K562 (cell line): ENCODE results near the gene PIGB. TPM values are rescaled to one million over a fixed set of nuclear protein-coding genes. Genes with fewer than 3 reads are reported as not detected.

Experiments used
- ATF7 ChIP-seq: fragments of 450-650 bp; IDR thresholded peaks from 2 replicates; pipeline ENCODE4 v1.7.1; 2014; ENCODE audit warnings: mild to moderate bottlenecking, moderate library complexity
- BRF1 ChIP-seq: IDR thresholded peaks from 3 replicates; pipeline ENCODE4 v1.6.1; 2011; ENCODE audit warnings: borderline replicate concordance, mild to moderate bottlenecking; ENCODE audit not compliant: insufficient read length; ENCODE audit errors: extremely low read depth
- CCAR2 ChIP-seq: fragments of 200-400 bp; formaldehyde crosslinking; IDR thresholded peaks from 2 replicates; pipeline ENCODE4 v1.6.1; 2017; ENCODE audit warnings: mild to moderate bottlenecking, low read depth, low read length
- CXXC5 ChIP-seq: fragments of 250-450 bp; sonication (Bioruptor Pico); IDR thresholded peaks from 2 replicates; pipeline ENCODE4 v1.8.0; 2022; ENCODE audit warnings: inconsistent platforms, mild to moderate bottlenecking, moderate library complexity
- DPF2 ChIP-seq: fragments of 450-650 bp; IDR thresholded peaks from 2 replicates; pipeline ENCODE4 v1.6.1; 2016
- ESRRA ChIP-seq: fragments of 450-650 bp; IDR thresholded peaks from 2 replicates; pipeline ENCODE4 v1.6.1; 2014; ENCODE audit warnings: low read depth, mild to moderate bottlenecking, moderate library complexity, borderline replicate concordance
- FOXJ3 ChIP-seq: sonication (generic); formaldehyde crosslinking; IDR thresholded peaks from 2 replicates; pipeline ENCODE4 v1.4.0; 2020; ENCODE audit warnings: mild to moderate bottlenecking, missing genetic modification reagents
- FOXK2 ChIP-seq, 2 experiments: fragments of 450-650 bp; IDR thresholded peaks in 1 of 2; conservative IDR thresholded peaks in 1 of 2; 2 replicates each; pipeline ENCODE4 v1.6.1; 2016; ENCODE audit warnings: low read depth in 2 of 2, mild to moderate bottlenecking in 1 of 2
- NFE2L1 ChIP-seq: fragments of 450-650 bp; IDR thresholded peaks from 2 replicates; pipeline ENCODE4 v1.6.1; 2016; ENCODE audit warnings: missing genetic modification characterization, low read depth, mild to moderate bottlenecking, missing compliant biosample characterization, moderate library complexity, borderline replicate concordance
- NR2C1 ChIP-seq, 2 experiments: fragments of 450-650 bp; IDR thresholded peaks; 2 replicates each; pipeline ENCODE4 v1.6.1; 2017; ENCODE audit warnings: mild to moderate bottlenecking in 2 of 2, antibody characterized with exemption in 1 of 2, inconsistent platforms in 1 of 2, missing compliant biosample characterization in 1 of 2, missing genetic modification characterization in 1 of 2
- NRF1 ChIP-seq, 2 experiments: fragments of 450-650 bp; IDR thresholded peaks in 1 of 2; conservative IDR thresholded peaks in 1 of 2; 2 replicates each; pipeline ENCODE4 v1.6.1; 2014; ENCODE audit warnings: mild to moderate bottlenecking in 2 of 2
- OTX1 ChIP-seq: fragments of 450-650 bp; formaldehyde crosslinking; IDR thresholded peaks from 2 replicates; pipeline ENCODE4 v1.4.0; 2022; ENCODE audit warnings: mild to moderate bottlenecking
- PML ChIP-seq: IDR thresholded peaks from 2 replicates; pipeline ENCODE4 v1.6.1; 2012; ENCODE audit warnings: low read length, inconsistent platforms
- PTRF ChIP-seq: fragments of 450-650 bp; IDR thresholded peaks from 2 replicates; pipeline ENCODE4 v1.6.1; 2016; ENCODE audit warnings: mild to moderate bottlenecking, missing genetic modification characterization, missing compliant biosample characterization
- STAT5A ChIP-seq: IDR thresholded peaks from 2 replicates; pipeline ENCODE4 v1.6.1; 2012; ENCODE audit warnings: low read length, inconsistent platforms, borderline replicate concordance
- TCF7 ChIP-seq: sonication (generic); IDR thresholded peaks from 2 replicates; pipeline ENCODE4 v1.6.1; 2016; ENCODE audit warnings: antibody characterized with exemption, borderline replicate concordance
- TRIM28 ChIP-seq: fragments of 450-650 bp; IDR thresholded peaks from 2 replicates; pipeline ENCODE4 v1.6.1; 2017
- TSC22D4 ChIP-seq: fragments of 450-650 bp; IDR thresholded peaks from 2 replicates; pipeline ENCODE4 v1.6.1; 2016; ENCODE audit warnings: missing genetic modification characterization, missing biosample characterization, control low read depth
- ZNF316 ChIP-seq: fragments of 450-650 bp; IDR thresholded peaks from 2 replicates; pipeline ENCODE4 v1.6.1; 2016
- ZNF644 ChIP-seq: fragments of 200-800 bp; sonication (Bioruptor generic); IDR thresholded peaks from 2 replicates; pipeline ENCODE4 v1.6.1; 2016; ENCODE audit warnings: low read depth, missing genetic modification characterization, missing compliant biosample characterization
- polyA plus RNA-seq, 8 experiments: library from polyadenylated mRNA; depleted of rRNA in 4 of 8; stranded (reverse) in 5 of 8; unstranded in 3 of 8; fragments of >200 nt; fragmentation: Nextera tagmentation in 2 of 8; fragmentation: Illumina TruSeq in 1 of 8; extraction: Ambion mirVana in 2 of 8; extraction: Trizol in 1 of 8; gene quantifications; 2 replicates each; pipeline versions ENCODE4 v1.2.1 to v1.2.3, GENCODE V29; 2011 to 2014; ENCODE audit warnings: inconsistent platforms in 1 of 8, missing spikeins in 1 of 8
- total RNA-seq, 7 experiments: library from RNA; depleted of rRNA in 6 of 7; stranded (reverse); fragments of >200 nt in 6 of 7; fragmentation: Illumina TruSeq in 2 of 7; extraction: Trizol in 2 of 7; gene quantifications; 2 replicates each; pipeline versions ENCODE4 v1.2.1 to v1.2.3, GENCODE V29; 2011 to 2021; ENCODE audit warnings: low replicate concordance in 1 of 7
- TF ChIP-seq, protein P1 (sequence below): fragments of 450-650 bp; IDR thresholded peaks from 2 replicates; pipeline ENCODE4 v1.6.1; 2017; ENCODE audit warnings: antibody characterized with exemption
- TF ChIP-seq, protein P2 (sequence below): fragments of 200-800 bp; sonication (Bioruptor generic); IDR thresholded peaks from 2 replicates; pipeline ENCODE4 v1.6.1; 2017; ENCODE audit warnings: missing genetic modification characterization, missing compliant biosample characterization
- TF ChIP-seq, protein P3 (sequence below): fragments of 250-450 bp; sonication (Bioruptor Pico); IDR thresholded peaks from 2 replicates; pipeline ENCODE4 v1.6.1; 2021; ENCODE audit warnings: mild to moderate bottlenecking
- TF ChIP-seq, protein P4 (sequence below), 2 experiments: fragments of 450-650 bp; IDR thresholded peaks; 2 replicates each; pipeline ENCODE4 v1.6.1; 2016

Gene PIGB
- total and polyA plus RNA-seq, 9 of the 15 experiments (the other 6 are each of a cell fraction or from before 2014, with no cell fraction given) = 9.9 to 32.3 (median 18.2) TPM

DNA sequence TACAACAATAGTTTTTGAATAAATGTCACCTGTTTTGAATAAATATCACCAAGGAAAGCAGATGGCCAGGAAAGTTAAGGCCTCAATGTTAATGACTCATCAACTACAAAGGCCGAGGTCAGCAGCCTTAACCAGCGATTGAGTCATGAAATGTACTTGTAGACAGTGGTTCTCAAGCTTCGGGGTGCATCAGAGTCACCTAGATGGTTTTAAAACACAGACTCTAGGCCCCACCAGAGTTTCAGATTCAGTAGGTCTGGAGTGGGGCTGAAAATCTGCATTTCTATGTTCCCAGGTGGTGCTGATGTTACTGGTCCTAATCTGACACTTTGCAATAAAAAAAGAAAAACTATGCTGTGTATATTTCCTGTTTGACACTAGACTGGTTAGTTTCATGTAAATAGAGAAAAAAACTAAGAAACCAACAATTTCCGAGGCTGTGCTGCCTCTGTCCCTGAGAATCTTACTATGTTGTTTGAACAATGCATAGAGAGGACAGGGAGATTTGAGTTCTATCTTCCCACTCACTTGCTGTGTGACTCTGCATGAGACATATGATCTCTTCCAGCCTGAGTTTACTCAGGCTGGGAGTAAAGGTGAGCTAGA lies 39.2 kb upstream of the PIGB start (continued):
- TF ChIP-seq, protein P1, sequence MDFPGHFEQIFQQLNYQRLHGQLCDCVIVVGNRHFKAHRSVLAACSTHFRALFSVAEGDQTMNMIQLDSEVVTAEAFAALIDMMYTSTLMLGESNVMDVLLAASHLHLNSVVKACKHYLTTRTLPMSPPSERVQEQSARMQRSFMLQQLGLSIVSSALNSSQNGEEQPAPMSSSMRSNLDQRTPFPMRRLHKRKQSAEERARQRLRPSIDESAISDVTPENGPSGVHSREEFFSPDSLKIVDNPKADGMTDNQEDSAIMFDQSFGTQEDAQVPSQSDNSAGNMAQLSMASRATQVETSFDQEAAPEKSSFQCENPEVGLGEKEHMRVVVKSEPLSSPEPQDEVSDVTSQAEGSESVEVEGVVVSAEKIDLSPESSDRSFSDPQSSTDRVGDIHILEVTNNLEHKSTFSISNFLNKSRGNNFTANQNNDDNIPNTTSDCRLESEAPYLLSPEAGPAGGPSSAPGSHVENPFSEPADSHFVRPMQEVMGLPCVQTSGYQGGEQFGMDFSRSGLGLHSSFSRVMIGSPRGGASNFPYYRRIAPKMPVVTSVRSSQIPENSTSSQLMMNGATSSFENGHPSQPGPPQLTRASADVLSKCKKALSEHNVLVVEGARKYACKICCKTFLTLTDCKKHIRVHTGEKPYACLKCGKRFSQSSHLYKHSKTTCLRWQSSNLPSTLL = no peak
- peak in 1 of 2 experiments; percentile 24; a peak in 2 of 4 replicates for TF ChIP-seq FOXK2 (conservative IDR thresholded peaks at IDR 0.05 in 1 of 2, IDR thresholded peaks at IDR 0.05 in 1 of 2; ENCODE audit: low read depth in 2 of 2)
- TF ChIP-seq CXXC5 = peak; percentile 11; the same call in 1 of the 2 replicates
- peak; percentile 89 for TF ChIP-seq ATF7
- TF ChIP-seq, protein P2, sequence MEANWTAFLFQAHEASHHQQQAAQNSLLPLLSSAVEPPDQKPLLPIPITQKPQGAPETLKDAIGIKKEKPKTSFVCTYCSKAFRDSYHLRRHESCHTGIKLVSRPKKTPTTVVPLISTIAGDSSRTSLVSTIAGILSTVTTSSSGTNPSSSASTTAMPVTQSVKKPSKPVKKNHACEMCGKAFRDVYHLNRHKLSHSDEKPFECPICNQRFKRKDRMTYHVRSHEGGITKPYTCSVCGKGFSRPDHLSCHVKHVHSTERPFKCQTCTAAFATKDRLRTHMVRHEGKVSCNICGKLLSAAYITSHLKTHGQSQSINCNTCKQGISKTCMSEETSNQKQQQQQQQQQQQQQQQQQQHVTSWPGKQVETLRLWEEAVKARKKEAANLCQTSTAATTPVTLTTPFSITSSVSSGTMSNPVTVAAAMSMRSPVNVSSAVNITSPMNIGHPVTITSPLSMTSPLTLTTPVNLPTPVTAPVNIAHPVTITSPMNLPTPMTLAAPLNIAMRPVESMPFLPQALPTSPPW (CRISPR knock-in tag) = peak; percentile 40; the same call in 1 of the 2 replicates
- no peak for TF ChIP-seq CCAR2
- TF ChIP-seq, protein P3, sequence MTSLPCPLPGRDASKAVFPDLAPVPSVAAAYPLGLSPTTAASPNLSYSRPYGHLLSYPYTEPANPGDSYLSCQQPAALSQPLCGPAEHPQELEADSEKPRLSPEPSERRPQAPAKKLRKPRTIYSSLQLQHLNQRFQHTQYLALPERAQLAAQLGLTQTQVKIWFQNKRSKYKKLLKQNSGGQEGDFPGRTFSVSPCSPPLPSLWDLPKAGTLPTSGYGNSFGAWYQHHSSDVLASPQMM (CRISPR knock-in tag) = no peak
- TF ChIP-seq TRIM28 = 0 out of 2 replicates have a peak, but pooled peaks have one; percentile 51
- no peak for TF ChIP-seq NFE2L1 (tag)
- TF ChIP-seq, protein P4, sequence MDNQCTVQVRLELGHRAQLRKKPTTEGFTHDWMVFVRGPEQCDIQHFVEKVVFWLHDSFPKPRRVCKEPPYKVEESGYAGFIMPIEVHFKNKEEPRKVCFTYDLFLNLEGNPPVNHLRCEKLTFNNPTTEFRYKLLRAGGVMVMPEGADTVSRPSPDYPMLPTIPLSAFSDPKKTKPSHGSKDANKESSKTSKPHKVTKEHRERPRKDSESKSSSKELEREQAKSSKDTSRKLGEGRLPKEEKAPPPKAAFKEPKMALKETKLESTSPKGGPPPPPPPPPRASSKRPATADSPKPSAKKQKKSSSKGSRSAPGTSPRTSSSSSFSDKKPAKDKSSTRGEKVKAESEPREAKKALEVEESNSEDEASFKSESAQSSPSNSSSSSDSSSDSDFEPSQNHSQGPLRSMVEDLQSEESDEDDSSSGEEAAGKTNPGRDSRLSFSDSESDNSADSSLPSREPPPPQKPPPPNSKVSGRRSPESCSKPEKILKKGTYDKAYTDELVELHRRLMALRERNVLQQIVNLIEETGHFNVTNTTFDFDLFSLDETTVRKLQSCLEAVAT (IDR thresholded peaks at IDR 0.05) = 0 out of 4 replicates have a peak, but pooled peaks of 1 of the 2 experiments have one; percentile 18
- peak; percentile 97 for TF ChIP-seq TCF7
- no peak for TF ChIP-seq NRF1 (conservative IDR thresholded peaks at IDR 0.05 in 1 of 2, IDR thresholded peaks at IDR 0.05 in 1 of 2)
- peak; percentile 91 for TF ChIP-seq ZNF316
- no peak for TF ChIP-seq BRF1
- TF ChIP-seq DPF2 = peak; percentile 97
- TF ChIP-seq STAT5A = peak; percentile 55; the same call in 1 of the 2 replicates
- no peak for TF ChIP-seq PTRF (tag)
- TF ChIP-seq ZNF644 = no peak
- TF ChIP-seq OTX1 (CRISPR knock-in tag) = no peak
- peak; percentile 81; the same call in 1 of the 2 replicates for TF ChIP-seq PML
- TF ChIP-seq TSC22D4 (tag) = no peak
- no peak; the same call in 1 of the 2 replicates for TF ChIP-seq ESRRA
- no peak for TF ChIP-seq FOXJ3
- TF ChIP-seq NR2C1 (IDR thresholded peaks at IDR 0.05) = peak; percentile 46; the same call in 1 of the 2 replicates
- peak; percentile 59; the same call in 1 of the 2 replicates for TF ChIP-seq NR2C1 (tag; IDR thresholded peaks at IDR 0.05)
